H1 (cell line): Measurements from ENCODE around the gene CMIP. TPM values are rescaled to one million over a fixed set of nuclear protein-coding genes. Genes with fewer than 3 reads are reported as not detected.

Experiments
- CTCF ChIA-PET: fragments of 300-600 bp; sonication (Branson Sonifier 250); formaldehyde crosslinking; loops from one replicate; lab custom pipeline; 2021; ENCODE audit not compliant: partially characterized antibody; lab: Charles Lee
- POLR2A ChIA-PET: fragments of 300-600 bp; sonication (Branson Sonifier 250); formaldehyde crosslinking; loops from one replicate; lab custom pipeline; 2021; ENCODE audit warnings: inconsistent platforms; ENCODE audit not compliant: partially characterized antibody; lab: Charles Lee
- DNase-seq, 2 experiments: peaks; one replicate each; pipeline versions ENCODE4 v3.0.0 to v3.0.0-alpha.2; 2010 to 2022; ENCODE audit warnings: low spot score in 2 of 2, low read depth in 1 of 2, mixed read lengths in 1 of 2
- FAIRE-seq: peaks from 2 replicates; lab custom pipeline; 2011; peaks lifted over from hg19 to GRCh38; lab: Jason Lieb, UNC
- H2AFZ ChIP-seq: 2 replicates; pipeline ENCODE4 v1.8.1; 2012; ENCODE audit warnings: low read length, inconsistent platforms
- H2AK5ac ChIP-seq: 2 replicates; pipeline ENCODE4 v1.6.1; 2013; ENCODE audit warnings: low read depth, low read length
- H2BK120ac ChIP-seq: replicated peaks from 2 replicates; pipeline ENCODE3; 2013; ENCODE audit warnings: low read depth, low read length, inconsistent platforms
- H2BK12ac ChIP-seq: 2 replicates; pipeline ENCODE4 v1.6.1; 2013; ENCODE audit warnings: low read depth, low read length
- H2BK15ac ChIP-seq: 2 replicates; pipeline ENCODE4 v1.6.1; 2013; ENCODE audit warnings: low read length
- H2BK20ac ChIP-seq: 2 replicates; pipeline ENCODE4 v1.6.1; 2013; ENCODE audit warnings: low read length
- H2BK5ac ChIP-seq: 2 replicates; pipeline ENCODE4 v1.6.1; 2013; ENCODE audit warnings: low read depth, low read length
- H3K14ac ChIP-seq: 2 replicates; pipeline ENCODE4 v1.6.1; 2013; ENCODE audit warnings: inconsistent platforms; ENCODE audit not compliant: insufficient read length
- H3K18ac ChIP-seq: 2 replicates; pipeline ENCODE4 v1.6.1; 2013; ENCODE audit warnings: low read length; ENCODE audit errors: extremely low read depth
- H3K23ac ChIP-seq: 2 replicates; pipeline ENCODE4 v1.6.1; 2013; ENCODE audit warnings: inconsistent platforms; ENCODE audit not compliant: insufficient read length
- H3K23me2 ChIP-seq: 2 replicates; pipeline ENCODE4 v1.6.1; 2013; ENCODE audit warnings: low read depth, low read length
- H3K27ac ChIP-seq: 2 replicates; pipeline ENCODE4 v1.6.1; 2011; ENCODE audit warnings: low read depth, low read length, inconsistent platforms
- H3K27me3 ChIP-seq, 4 experiments: replicated peaks in 1 of 4; 1 replicate in 1 of 4; 2 replicates in 3 of 4; pipeline versions ENCODE4 v1.6.1 to v1.8.1; 2011 to 2013; ENCODE audit warnings: low read length in 3 of 4, mild to moderate bottlenecking in 3 of 4, inconsistent platforms in 2 of 4, mixed read lengths in 2 of 4, moderate library complexity in 1 of 4; ENCODE audit not compliant: control insufficient read depth in 3 of 4, insufficient read depth in 3 of 4; ENCODE audit errors: extremely low read depth in 1 of 4
- H3K36me3 ChIP-seq, 4 experiments: 2 replicates each; pipeline versions ENCODE4 v1.6.1 to v1.8.1; 2011 to 2013; ENCODE audit warnings: mild to moderate bottlenecking in 4 of 4, low read length in 3 of 4, moderate library complexity in 2 of 4, control low read depth in 1 of 4, inconsistent platforms in 1 of 4; ENCODE audit not compliant: insufficient read depth in 4 of 4, control insufficient read depth in 2 of 4
- H3K4ac ChIP-seq: replicated peaks from 2 replicates; pipeline ENCODE3; 2013; ENCODE audit warnings: low read length, low read depth, mixed read lengths, inconsistent platforms; ENCODE audit not compliant: insufficient read length
- H3K4me1 ChIP-seq, 4 experiments: replicated peaks in 1 of 4; 1 replicate in 1 of 4; 2 replicates in 3 of 4; pipeline versions ENCODE4 v1.6.1 to v1.8.1; 2011 to 2013; ENCODE audit warnings: low read length in 3 of 4, inconsistent platforms in 2 of 4, mixed read lengths in 1 of 4; ENCODE audit not compliant: insufficient read depth in 4 of 4, control insufficient read depth in 3 of 4
- H3K4me2 ChIP-seq, 2 experiments: 2 replicates each; pipeline versions ENCODE4 v1.6.1 to v1.8.1; 2011 to 2013; ENCODE audit warnings: low read depth in 2 of 2, low read length in 2 of 2, control low read depth in 1 of 2, inconsistent platforms in 1 of 2, mild to moderate bottlenecking in 1 of 2; ENCODE audit not compliant: insufficient read depth in 1 of 2
- H3K4me3 ChIP-seq, 4 experiments: fragments of 200-600, 300-600 bp in 1 of 4; sonication (generic), shearing (Covaris generic), sonication (Bioruptor Twin) in 1 of 4; 2 replicates each; pipeline versions ENCODE4 v1.5.1 to v1.8.1; 2011 to 2016; ENCODE audit warnings: low read length in 4 of 4, low read depth in 3 of 4, control low read depth in 2 of 4, inconsistent platforms in 2 of 4, mild to moderate bottlenecking in 2 of 4, mixed read lengths in 1 of 4, moderate library complexity in 1 of 4; ENCODE audit not compliant: insufficient read depth in 2 of 4; ENCODE audit errors: extremely low read depth in 1 of 4
- H3K56ac ChIP-seq: replicated peaks from 2 replicates; pipeline ENCODE3; 2013; ENCODE audit warnings: low read depth, mild to moderate bottlenecking, mixed read lengths, low read length, inconsistent platforms; ENCODE audit not compliant: insufficient read length
- H3K79me1 ChIP-seq: 2 replicates; pipeline ENCODE4 v1.6.1; 2013; ENCODE audit warnings: low read depth, low read length, control low read depth
- H3K79me2 ChIP-seq, 2 experiments: 2 replicates each; pipeline versions ENCODE4 v1.6.1 to v1.8.1; 2012 to 2013; ENCODE audit warnings: low read length in 2 of 2, mild to moderate bottlenecking in 2 of 2, inconsistent platforms in 1 of 2; ENCODE audit not compliant: insufficient read depth in 2 of 2, control insufficient read depth in 1 of 2
- H3K9ac ChIP-seq, 4 experiments: replicated peaks in 1 of 4; 1 replicate in 1 of 4; 2 replicates in 3 of 4; pipeline versions ENCODE4 v1.6.1 to v1.8.1; 2011 to 2013; ENCODE audit warnings: low read depth in 3 of 4, low read length in 3 of 4, control low read depth in 2 of 4, mild to moderate bottlenecking in 2 of 4, moderate library complexity in 2 of 4, inconsistent platforms in 1 of 4; ENCODE audit errors: extremely low read depth in 1 of 4
- H3K9me3 ChIP-seq, 2 experiments: 2 replicates each; pipeline versions ENCODE4 v1.6.1 to v1.8.1; 2012 to 2013; ENCODE audit warnings: mild to moderate bottlenecking in 2 of 2, moderate library complexity in 2 of 2, control low read depth in 1 of 2, inconsistent platforms in 1 of 2, low read depth in 1 of 2, low read length in 1 of 2, mixed read lengths in 1 of 2; ENCODE audit not compliant: insufficient read depth in 2 of 2
- H4K20me1 ChIP-seq, 2 experiments: replicated peaks in 1 of 2; 2 replicates each; pipeline versions ENCODE3 to v1.8.1; 2011 to 2013; ENCODE audit warnings: inconsistent platforms in 2 of 2, low read length in 2 of 2, mild to moderate bottlenecking in 1 of 2; ENCODE audit not compliant: insufficient read depth in 2 of 2, control insufficient read depth in 1 of 2
- H4K5ac ChIP-seq: 2 replicates; pipeline ENCODE4 v1.6.1; 2013; ENCODE audit warnings: low read length, low read depth, mixed read lengths, inconsistent platforms; ENCODE audit not compliant: insufficient read length
- H4K8ac ChIP-seq: 2 replicates; pipeline ENCODE4 v1.8.0; 2013; ENCODE audit warnings: mild to moderate bottlenecking, moderate library complexity, low read length, inconsistent platforms; ENCODE audit not compliant: insufficient read depth; ENCODE audit errors: extremely low read depth
- H4K91ac ChIP-seq: replicated peaks from 2 replicates; pipeline ENCODE3; 2013; ENCODE audit warnings: low read length, mixed read lengths, inconsistent platforms; ENCODE audit not compliant: insufficient read length
- TAF1 ChIP-seq: IDR thresholded peaks from 2 replicates; pipeline ENCODE4 v1.6.1; 2011; ENCODE audit warnings: mild to moderate bottlenecking, low read depth, low read length
- TBP ChIP-seq: IDR thresholded peaks from 2 replicates; pipeline ENCODE4 v1.6.1; 2011; ENCODE audit warnings: low read depth, low read length, improper control_type of control experiment
- TEAD4 ChIP-seq: IDR thresholded peaks from 2 replicates; pipeline ENCODE4 v1.6.1; 2012; ENCODE audit warnings: low read depth, low read length, inconsistent platforms, mixed read lengths
- WGBS, 2 experiments: shearing (Covaris generic) in 1 of 2; methylation state at CpG; one replicate each; pipeline versions ENCODE4 v1.1.6 to v1.1.7; 2013 to 2015; ENCODE audit warnings: low lambda C conversion rate in 2 of 2, mixed read lengths in 2 of 2, inconsistent platforms in 1 of 2, low coverage in 1 of 2, missing lambda C conversion rate in 1 of 2; ENCODE audit not compliant: insufficient replicate concordance in 2 of 2, insufficient coverage in 1 of 2, insufficient read length in 1 of 2; ENCODE audit errors: extremely low coverage in 1 of 2, missing lambda C conversion rate in 1 of 2; 5-methylcytosine and 5-hydroxymethylcytosine counted together
- polyA plus RNA-seq, 7 experiments: library from polyadenylated mRNA; depleted of rRNA in 3 of 7; stranded (reverse) in 5 of 7; unstranded in 2 of 7; fragments of >200 nt in 5 of 7; fragments of 200-250 nt in 2 of 7; gene quantifications; 1 replicate in 5 of 7; 2 replicates in 1 of 7; 4 replicates in 1 of 7; pipeline versions ENCODE4 v1.2.1 to v1.2.3, GENCODE V29; 2011 to 2013; ENCODE audit warnings: missing spikeins in 2 of 7, mixed read lengths in 2 of 7
- total RNA-seq: library from RNA; stranded (reverse); fragmentation: NEBNext Ultra II Directional; extraction: Animal tissue kit (Norgen Biotek cat#: 25700); gene quantifications from 2 replicates; pipeline ENCODE4 v1.2.1, GENCODE V29; 2021

CMIP gene
- total and polyA plus RNA-seq, 2 of the 8 experiments (the other 6 are each of a cell fraction or from before 2014, with no cell fraction given), result 7.9 to 53.2 TPM

GRCh38 chr16:81513204-81514040, 68.8 kb downstream of the CMIP start:
- Histone ChIP-seq H3K79me1 (peaks cover 19% of the 10 kb centered on the region), H3K79me2 (peaks cover 0 to 88% of the 10 kb centered on the region in 2 experiments; a peak in 2 of 4 replicates), H4K8ac (no peak overlapping the region), H3K9ac (no peak overlapping the region), H3K18ac (peak overlapping the region; percentile 95), H4K20me1 (peaks cover 6 to 18% of the 10 kb centered on the region in 2 experiments), H3K27me3 (no peaks in the 10 kb centered on the region), H3K9me3 (no peaks in the 10 kb centered on the region), H2BK120ac (no peak overlapping the region), H3K27ac (0 out of 2 replicates have a peak overlapping the region, but pooled peaks have one; percentile 1), H3K36me3 (peaks cover 0 to 4% (median 2%) of the 10 kb centered on the region in 4 experiments; a peak in 1 of 8 replicates), H2BK15ac (no peak overlapping the region), H3K4me1 (peaks cover 3 to 11% (median 10%) of the 10 kb centered on the region in 4 experiments), H2BK20ac (0 out of 2 replicates have a peak overlapping the region, but pooled peaks have one; percentile 43), H4K91ac (no peak overlapping the region)
- peak in 1 of 2 experiments; percentile 63 for DNase-seq
- 60% methylated on average over 21 of the region's 21 CpGs; no CpG with 5 or more reads in 1 of the 2 experiments for WGBS, 2 experiments
- POLR2A ChIA-PET, result interaction anchor here (0.7 to 1.8 kb wide), 6 partner anchors 8 to 34 kb away, joined by 3 to 5 read pairs (median 4); no protein-coding TSS in a partner anchor
- TF ChIP-seq TAF1 (no peak), TBP (peak; percentile 27; the same call in 1 of the 2 replicates), TEAD4 (peak; percentile 67)
- TF ChIP-seq, all 59 proteins: peak for 2
- FAIRE-seq, result no peak
- H3K4me3 ChIP-seq, result no peak overlapping the region
- no peak overlapping the region for H2AFZ ChIP-seq
- peak overlapping the region; percentile 38 for H4K5ac ChIP-seq
- peak overlapping the region; percentile 46; the same call in 1 of the 2 replicates for H2AK5ac ChIP-seq
- no peak overlapping the region for H3K4ac ChIP-seq
- no peaks in the 10 kb centered on the region for H3K23me2 ChIP-seq
- H3K23ac ChIP-seq, result no peak overlapping the region
- CTCF ChIA-PET, result interaction anchor here (0.8 to 1.4 kb wide), 6 partner anchors 10 to 217 kb away, joined by 3 to 4 read pairs (median 4); no protein-coding TSS in a partner anchor
- no peak overlapping the region for H3K14ac ChIP-seq
- H3K4me2 ChIP-seq, result peak overlapping the region; percentile 33 to 50; a peak in 3 of 4 replicates
- H2BK12ac ChIP-seq, result peak overlapping the region; percentile 71; the same call in 1 of the 2 replicates
- peak overlapping the region; percentile 69 for H2BK5ac ChIP-seq
- no peak overlapping the region for H3K56ac ChIP-seq
